HG03469 (cell line): Measurements from ENCODE around the gene WIZ.

ENCODE experiments used
- ATAC-seq: cut with Tn5 transposase; IDR thresholded peaks from one replicate; pipeline ENCODE4 v1.9.1; 2021; ENCODE audit warnings: mild to moderate bottlenecking, moderate library complexity, moderate number of reproducible peaks; ENCODE audit not compliant: unreplicated experiment

The WIZ gene

GRCh38 chr19:15379999-15380647, 69.6 kb downstream of the WIZ start:
- ATAC-seq: peak; percentile 21

GRCh38 chr19:15379083-15379998, 70.4 kb downstream of the WIZ start, which contains the start of gene AKAP8:
TSS of gene AKAP8 (minus strand) at chr19:15379787. CDS start at chr19:15379731, 56 bp downstream.
- peak; percentile 68 for ATAC-seq

GRCh38 chr19:15378534-15379082, 71.1 kb downstream of the WIZ start:
- ATAC-seq: no peak

- no peak for ATAC-seq
Observed at GRCh38 chr19:15374796-15375440, 74.8 kb downstream of the WIZ start.

- no peak for ATAC-seq
Observed at GRCh38 chr19:15374105-15374651, 75.6 kb downstream of the WIZ start.

GRCh38 chr19:15373644-15374043, 76.1 kb downstream of the WIZ start:
- ATAC-seq: no peak

GRCh38 chr19:15372891-15373301, 76.9 kb downstream of the WIZ start:
- no peak for ATAC-seq

GRCh38 chr19:15372470-15372869, 77.3 kb downstream of the WIZ start:
- no peak for ATAC-seq

- no peak for ATAC-seq
Observed at GRCh38 chr19:15371786-15372380, 77.9 kb downstream of the WIZ start.

- ATAC-seq: no peak
Observed at GRCh38 chr19:15371119-15371518, 78.6 kb downstream of the WIZ start.
